ENCODE results near the gene TMEM120A. TPM values are rescaled to one million over a fixed set of nuclear protein-coding genes. Genes with fewer than 3 reads are reported as not detected.
"Not testable (repeated sequence)": the region's sequence is repeated elsewhere in the genome, so short reads cannot be mapped to it uniquely, and the experiment has no call there.

Gene TMEM120A
- 19.8 TPM for total RNA-seq

- DNase-seq: peak; percentile 90
Measured at GRCh38 chr7:75994388-75995051, at the start of gene TMEM120A. Gene TMEM120A (minus strand): TSS chr7:75994595. CDS start chr7:75994570, 25 bp downstream.

GRCh38 chr7:76040126-76040525 lies 45.7 kb upstream of the TMEM120A start:
- no peak for DNase-seq

- no peak for DNase-seq
Measured at GRCh38 chr7:76037310-76037709, 42.9 kb upstream of the TMEM120A start.

DNA sequence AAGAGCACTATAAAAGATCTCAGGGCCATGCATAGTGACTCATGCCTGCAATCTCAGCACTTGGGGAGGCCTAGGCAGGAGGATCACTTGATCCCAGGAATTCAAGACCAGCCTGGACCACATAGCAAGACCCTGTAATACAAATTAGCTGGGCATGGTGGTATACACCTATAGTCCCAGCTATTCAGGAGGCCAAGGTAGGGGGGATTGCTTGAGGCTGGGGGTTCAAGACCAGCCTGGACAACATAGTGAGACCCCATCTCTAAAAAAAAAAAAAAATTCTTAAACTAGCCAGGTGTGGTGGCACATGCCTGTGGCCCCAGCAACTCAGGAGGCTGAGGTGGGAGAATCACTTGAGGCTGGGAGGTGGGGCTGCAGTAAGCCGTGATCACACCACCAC lies 37.6 kb upstream of the TMEM120A start:
- DNase-seq: no peak

DNA sequence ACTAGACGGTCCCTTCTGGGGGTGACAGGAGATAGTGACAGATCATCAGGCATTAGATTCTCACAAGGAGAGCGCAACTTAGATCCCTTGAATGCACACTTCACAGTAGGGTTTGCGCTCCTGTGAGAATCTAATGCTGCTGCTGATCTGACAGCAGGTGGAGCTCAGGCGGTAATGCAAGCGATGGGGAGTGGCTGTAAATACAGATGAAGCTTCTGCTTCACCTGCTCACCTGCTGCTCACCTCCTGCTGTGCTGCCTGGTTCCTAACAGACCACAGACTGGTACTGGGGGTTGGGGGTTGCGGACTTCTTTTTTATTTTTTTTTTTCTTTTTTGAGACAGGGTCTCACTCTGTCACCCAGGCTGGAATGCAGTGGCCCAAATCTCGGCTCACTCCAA lies 35.3 kb upstream of the TMEM120A start:
- DNase-seq: not testable (repeated sequence)

DNA sequence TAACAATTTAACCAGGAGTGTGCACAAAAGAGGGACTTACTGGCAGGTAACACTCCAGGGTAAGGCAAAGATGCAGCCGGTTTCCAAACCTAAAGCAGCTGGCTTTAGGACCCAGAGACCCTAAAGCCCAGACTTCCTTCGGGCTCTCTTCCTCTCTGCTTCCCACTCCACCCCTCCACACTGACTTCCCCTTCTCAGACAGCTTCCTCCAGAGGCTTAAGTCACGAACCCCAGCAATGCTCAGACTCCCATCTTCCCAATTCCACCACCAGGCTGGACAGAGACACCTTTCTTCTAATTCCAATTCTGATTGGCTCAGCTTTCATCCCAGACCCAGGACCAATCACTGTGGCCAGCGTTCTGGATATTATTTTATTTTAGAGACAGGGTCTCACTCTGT lies 28.6 kb upstream of the TMEM120A start:
- no peak for DNase-seq

DNA sequence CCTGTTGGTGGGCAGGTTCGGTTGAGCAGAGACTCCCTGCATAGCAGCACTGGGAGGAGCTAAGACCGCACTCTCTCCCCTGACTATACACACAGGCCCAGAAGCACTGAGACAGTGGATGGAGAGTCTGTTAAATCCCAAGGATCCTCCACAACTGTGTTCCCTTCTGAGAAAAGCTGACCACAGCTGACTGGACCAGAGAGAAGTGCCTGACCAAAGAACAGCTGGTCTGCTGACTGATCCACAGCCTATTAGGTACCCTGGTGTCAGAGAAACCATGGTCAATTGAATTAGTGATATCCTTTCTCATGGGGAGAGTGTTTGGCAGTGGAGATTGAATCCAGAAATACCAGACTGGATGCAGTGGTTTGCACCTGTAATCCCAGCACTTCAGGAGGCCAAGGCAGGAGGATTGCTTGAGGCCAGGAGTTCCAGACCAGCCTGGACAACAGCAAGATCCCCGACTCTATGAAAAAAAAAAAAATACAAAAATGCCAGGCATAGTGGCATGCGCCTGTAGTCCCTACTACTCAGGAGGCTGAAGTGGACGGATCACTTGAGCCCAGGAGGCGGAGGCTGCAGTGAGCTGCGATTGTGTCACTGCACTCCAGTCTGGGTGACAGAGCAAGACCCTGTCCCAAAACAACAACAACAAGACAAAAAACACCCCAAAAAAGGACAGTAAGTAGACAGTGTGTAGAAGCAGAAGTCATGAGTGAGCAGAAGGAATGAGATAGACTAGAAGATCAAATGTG lies 27.8 kb upstream of the TMEM120A start:
- DNase-seq: no peak

DNA sequence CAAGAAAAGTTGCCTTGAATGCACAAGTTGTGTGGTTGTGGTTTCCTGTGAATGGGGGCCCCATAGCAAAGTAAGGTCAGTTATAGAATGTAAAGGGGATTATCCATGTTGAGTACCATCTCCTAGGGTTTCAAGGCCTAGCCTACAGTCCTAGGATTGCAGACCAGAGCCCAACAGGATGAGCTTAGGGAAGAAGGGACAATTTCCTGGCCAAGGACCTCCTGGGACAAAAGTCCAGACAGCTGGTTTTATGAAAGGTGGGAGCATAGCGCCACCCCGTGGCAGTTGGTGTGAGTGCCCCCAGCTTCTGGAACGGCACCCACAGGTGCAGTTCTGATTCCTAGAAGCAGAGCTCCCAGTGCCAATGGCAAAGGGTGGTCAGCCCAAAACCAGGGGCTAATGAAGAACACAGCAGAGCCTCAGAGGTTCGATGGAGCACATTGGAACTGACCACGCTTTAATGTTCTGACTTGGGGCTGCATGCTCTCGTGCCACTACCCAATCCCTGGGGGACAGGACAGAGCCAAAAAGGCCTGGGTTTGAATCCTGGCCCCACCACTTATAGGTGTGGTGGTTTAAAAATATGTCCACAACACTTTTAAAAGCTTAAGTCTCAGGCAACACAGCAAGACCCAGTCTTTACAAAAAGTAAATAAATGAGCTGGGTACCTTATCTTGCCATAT lies 25.8 kb upstream of the TMEM120A start:
- DNase-seq: peak; percentile 8

GRCh38 chr7:76018520-76018919 lies 24.1 kb upstream of the TMEM120A start:
- not testable (repeated sequence) for DNase-seq

DNA sequence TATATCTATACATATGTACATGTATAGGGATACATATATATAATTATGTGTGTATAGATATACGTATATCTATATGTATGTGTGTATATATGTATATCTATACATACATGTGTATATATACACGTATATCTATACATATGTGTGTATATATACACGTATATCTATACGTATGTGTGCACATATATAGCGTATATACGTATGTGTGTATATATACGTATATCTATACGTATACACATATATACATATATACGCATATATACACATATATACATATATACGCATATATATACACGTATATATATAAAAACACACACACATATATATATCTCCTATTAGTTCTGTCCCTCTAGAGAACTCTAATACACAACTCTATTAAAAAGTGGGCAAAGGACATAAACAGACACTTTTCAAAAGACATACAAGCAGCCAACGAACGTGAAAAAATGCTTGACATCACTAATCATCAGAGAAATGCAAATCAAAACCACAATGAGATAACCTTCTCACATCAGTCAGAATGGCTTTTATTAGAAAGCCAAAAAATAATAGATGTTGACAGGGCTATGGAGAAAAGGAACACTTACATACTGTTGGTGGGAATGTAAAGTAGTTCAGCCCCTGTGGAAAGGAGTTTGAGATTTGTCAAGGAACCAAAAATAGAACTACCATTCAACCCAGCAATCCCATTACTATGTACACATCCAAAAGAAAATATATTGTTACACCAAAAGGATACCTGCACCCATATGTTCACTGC lies 22.0 kb upstream of the TMEM120A start:
- DNase-seq: no peak

GRCh38 chr7:76011442-76011861 lies 17.1 kb upstream of the TMEM120A start:
- no peak for DNase-seq

DNA sequence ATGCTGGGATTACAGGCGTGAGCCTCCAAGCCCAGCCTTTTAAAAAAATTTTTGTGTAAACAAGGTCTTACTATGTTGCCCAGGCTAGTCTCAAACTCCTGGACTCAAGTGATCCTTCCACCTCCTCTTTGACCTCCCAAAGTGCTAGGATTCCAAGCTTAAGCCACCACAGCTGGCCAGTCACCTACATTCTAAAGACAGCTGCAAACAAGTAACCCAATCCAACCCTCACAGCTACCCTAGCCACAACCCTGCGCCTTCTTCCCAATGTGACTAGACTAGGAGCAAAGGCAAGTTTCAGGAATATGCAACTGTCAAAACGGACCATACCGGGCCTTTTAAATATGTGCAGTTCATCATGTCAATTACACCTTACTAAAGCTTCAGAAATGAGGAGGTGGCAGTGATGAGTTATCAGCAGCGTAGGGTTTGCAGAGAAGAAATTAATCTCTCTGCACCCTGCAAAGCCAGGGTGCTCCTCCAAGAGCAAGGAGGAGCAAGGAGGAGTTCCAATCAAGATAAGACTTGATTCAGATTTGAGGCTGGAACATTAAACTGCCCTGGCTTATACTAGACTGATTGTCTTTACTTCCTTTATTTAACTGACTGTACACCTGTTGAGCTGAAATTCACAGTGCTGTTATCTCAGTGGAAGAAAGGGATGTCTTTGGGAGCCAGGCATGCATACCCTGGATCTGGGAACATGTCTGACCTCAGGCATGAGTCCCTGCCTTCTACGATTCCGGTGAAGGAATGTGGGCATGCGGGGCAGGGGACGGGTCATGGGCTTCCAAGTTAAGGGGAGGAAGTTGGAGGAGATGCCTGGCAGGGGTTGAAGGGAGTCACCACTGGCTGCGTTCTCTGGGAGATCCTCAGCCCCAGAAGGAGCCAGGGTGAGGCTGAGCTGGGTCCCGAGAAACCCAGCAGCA lies 15.5 kb upstream of the TMEM120A start:
- no peak for DNase-seq

GRCh38 chr7:76008156-76008687 lies 13.8 kb upstream of the TMEM120A start:
- DNase-seq: no peak

DNA sequence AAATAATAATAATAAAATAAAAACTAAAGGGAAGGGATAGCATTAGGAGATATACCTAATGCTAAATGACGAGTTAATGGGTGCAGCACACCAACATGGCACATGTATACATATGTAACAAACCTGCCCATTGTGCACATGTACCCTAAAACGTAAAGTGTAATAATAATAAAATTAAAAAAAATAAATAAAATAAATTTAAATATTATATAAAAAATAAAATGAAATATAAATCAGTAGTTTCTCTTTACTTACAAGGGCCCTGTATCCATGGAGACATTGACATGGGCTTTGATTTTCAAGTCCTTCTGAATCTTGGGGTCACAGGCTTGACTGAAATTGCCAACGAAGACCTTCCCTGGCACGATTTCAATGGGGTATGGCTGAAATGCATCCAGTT lies 10.6 kb upstream of the TMEM120A start:
- DNase-seq: not testable (repeated sequence)

GRCh38 chr7:76003351-76003750 lies 9.0 kb upstream of the TMEM120A start:
- DNase-seq: no peak

GRCh38 chr7:76002822-76003221 lies 8.4 kb upstream of the TMEM120A start:
- no peak for DNase-seq

DNA sequence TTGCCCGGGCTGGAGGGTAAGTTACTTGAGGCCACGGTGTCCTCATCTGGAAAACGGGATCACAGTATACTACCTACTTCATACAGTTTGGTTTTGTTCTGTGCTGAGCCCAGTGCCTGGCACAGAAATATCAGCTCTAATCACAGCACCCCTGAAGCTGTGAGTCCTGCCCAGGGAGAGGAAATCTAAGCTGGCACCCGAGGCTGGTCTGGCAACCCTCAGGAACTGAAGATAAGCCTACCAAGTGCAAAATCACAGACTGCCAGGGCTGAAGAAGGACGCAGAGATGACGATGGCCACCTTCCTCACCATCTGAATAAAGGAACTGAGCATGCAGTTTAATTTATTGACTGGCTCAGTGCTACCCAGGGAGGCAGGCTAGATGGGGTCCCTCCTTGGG lies 7.7 kb upstream of the TMEM120A start:
- DNase-seq: no peak

- no peak for DNase-seq
Measured at GRCh38 chr7:76000566-76000965, 6.2 kb upstream of the TMEM120A start.

DNA sequence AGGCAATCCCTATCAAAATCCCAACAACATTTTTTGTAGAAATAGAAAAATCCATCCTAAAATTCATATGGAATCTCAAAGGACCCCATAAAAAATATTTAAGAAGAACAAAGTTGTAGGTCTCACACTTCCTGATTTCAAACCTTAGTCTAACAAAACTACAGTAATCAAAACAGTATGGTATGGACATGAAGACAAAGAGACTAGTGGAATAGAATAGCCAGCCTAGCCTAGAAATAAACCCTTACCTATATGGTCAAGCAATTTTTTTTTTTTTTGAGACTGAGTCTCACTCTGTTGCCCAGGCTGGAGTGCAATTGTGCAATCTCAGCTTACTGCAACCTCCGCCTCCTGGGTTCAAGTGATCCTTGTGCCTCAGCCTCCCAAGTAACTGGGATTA lies 3.6 kb upstream of the TMEM120A start:
- DNase-seq: no peak

DNA sequence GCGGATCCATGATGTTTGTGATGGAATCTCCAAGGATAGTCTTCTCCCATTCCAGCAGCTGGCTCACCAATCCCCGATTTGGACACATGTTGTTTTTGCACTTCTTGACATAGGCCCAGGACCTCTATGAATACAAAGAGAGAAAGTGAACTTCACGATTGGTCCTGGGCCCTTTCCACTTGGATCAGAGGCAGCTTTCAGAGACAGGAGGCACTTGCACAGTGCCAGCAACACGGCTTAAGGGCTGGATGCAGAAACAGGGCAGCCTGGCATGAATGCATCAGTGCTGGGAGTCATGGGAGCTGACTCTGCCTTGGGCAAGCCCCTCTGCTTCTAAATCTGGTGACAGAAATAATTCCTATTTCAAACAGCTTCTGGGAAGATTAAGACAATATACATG lies 2.1 kb upstream of the TMEM120A start:
- DNase-seq: no peak

DNA sequence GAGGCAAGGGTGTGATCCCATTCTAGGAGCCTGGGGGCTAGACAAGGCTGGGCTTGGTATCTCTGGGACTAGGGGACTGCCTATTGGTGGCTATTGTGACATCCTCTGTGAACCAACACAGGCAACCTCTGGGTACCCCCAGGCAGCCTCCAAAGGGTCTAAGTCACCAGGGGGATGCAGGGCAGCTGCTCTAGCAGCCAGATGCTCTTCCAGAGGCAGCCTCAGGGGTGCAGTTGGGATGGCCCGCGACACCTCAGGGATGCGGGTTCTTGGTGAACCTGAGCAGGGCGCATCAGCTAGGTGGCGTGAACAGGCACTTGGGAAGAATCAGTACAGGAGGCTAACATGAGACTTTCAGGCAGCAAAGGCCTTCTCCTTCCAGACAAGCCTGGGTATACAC lies 1.6 kb upstream of the TMEM120A start:
- DNase-seq: no peak
